Kidney epithelial cell (primary cell): ENCODE results near the gene CDH1. TPM values are rescaled to one million over a fixed set of nuclear protein-coding genes. Genes with fewer than 3 reads are reported as not detected.

Experiments used
- DNase-seq: peaks from one replicate; pipeline ENCODE4 v3.0.0-alpha.2; 2010; ENCODE audit warnings: low read depth
- H3K27me3 ChIP-seq: 2 replicates; pipeline ENCODE4 v1.6.0; 2011; ENCODE audit warnings: low read length; ENCODE audit not compliant: control insufficient read depth, insufficient read depth
- H3K36me3 ChIP-seq: 2 replicates; pipeline ENCODE4 v1.5.1; 2011; ENCODE audit warnings: low read length; ENCODE audit not compliant: control insufficient read depth, insufficient read depth
- H3K4me3 ChIP-seq: 2 replicates; pipeline ENCODE4 v1.5.1; 2011; ENCODE audit warnings: low read depth, mild to moderate bottlenecking, control low read depth, low read length
- total RNA-seq: library from RNA; depleted of rRNA; stranded (reverse); fragments of >200 nt; gene quantifications from 2 replicates; pipeline ENCODE4 v1.2.3, GENCODE V29; 2015
- TF ChIP-seq, protein P1 (sequence below): IDR thresholded peaks from 2 replicates; pipeline ENCODE4 v1.5.1; 2011; ENCODE audit warnings: mild to moderate bottlenecking, moderate library complexity, low read length, control low read depth, inconsistent platforms; ENCODE audit not compliant: insufficient read depth, poor library complexity, severe bottlenecking

CDH1 gene
- total RNA-seq, 1 donor from 2014 or later = 85.8 TPM

GRCh38 chr16:68732741-68733399 is 4.2 kb upstream of the CDH1 start:
- no peak overlapping the region for H3K4me3 ChIP-seq
- TF ChIP-seq, protein P1, sequence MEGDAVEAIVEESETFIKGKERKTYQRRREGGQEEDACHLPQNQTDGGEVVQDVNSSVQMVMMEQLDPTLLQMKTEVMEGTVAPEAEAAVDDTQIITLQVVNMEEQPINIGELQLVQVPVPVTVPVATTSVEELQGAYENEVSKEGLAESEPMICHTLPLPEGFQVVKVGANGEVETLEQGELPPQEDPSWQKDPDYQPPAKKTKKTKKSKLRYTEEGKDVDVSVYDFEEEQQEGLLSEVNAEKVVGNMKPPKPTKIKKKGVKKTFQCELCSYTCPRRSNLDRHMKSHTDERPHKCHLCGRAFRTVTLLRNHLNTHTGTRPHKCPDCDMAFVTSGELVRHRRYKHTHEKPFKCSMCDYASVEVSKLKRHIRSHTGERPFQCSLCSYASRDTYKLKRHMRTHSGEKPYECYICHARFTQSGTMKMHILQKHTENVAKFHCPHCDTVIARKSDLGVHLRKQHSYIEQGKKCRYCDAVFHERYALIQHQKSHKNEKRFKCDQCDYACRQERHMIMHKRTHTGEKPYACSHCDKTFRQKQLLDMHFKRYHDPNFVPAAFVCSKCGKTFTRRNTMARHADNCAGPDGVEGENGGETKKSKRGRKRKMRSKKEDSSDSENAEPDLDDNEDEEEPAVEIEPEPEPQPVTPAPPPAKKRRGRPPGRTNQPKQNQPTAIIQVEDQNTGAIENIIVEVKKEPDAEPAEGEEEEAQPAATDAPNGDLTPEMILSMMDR = no peak
- H3K36me3 ChIP-seq = no peaks in the 10 kb centered on the region
- no peak for DNase-seq
- peaks cover 11% of the 10 kb centered on the region for H3K27me3 ChIP-seq

- TF ChIP-seq, protein P1 = no peak
- Histone ChIP-seq H3K36me3 (no peaks in the 10 kb centered on the region), H3K4me3 (no peak overlapping the region), H3K27me3 (peaks cover 14% of the 10 kb centered on the region)
- no peak for DNase-seq
Measured at GRCh38 chr16:68733570-68733969, 3.5 kb upstream of the CDH1 start.

- Histone ChIP-seq H3K36me3 (no peaks in the 10 kb centered on the region), H3K4me3 (no peak overlapping the region), H3K27me3 (peaks cover 14% of the 10 kb centered on the region)
- TF ChIP-seq, protein P1 = no peak
- DNase-seq = no peak
Measured at GRCh38 chr16:68734782-68735181, 2.3 kb upstream of the CDH1 start.

DNA sequence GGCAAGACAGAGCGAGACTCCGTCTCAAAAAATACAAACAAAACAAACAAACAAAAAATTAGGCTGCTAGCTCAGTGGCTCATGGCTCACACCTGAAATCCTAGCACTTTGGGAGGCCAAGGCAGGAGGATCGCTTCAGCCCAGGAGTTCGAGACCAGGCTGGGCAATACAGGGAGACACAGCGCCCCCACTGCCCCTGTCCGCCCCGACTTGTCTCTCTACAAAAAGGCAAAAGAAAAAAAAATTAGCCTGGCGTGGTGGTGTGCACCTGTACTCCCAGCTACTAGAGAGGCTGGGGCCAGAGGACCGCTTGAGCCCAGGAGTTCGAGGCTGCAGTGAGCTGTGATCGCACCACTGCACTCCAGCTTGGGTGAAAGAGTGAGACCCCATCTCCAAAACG is 531 bp upstream of the CDH1 start:
- TF ChIP-seq, protein P1 = no peak
- no peak for DNase-seq
- H3K27me3 ChIP-seq = peaks cover 14% of the 10 kb centered on the region

DNA sequence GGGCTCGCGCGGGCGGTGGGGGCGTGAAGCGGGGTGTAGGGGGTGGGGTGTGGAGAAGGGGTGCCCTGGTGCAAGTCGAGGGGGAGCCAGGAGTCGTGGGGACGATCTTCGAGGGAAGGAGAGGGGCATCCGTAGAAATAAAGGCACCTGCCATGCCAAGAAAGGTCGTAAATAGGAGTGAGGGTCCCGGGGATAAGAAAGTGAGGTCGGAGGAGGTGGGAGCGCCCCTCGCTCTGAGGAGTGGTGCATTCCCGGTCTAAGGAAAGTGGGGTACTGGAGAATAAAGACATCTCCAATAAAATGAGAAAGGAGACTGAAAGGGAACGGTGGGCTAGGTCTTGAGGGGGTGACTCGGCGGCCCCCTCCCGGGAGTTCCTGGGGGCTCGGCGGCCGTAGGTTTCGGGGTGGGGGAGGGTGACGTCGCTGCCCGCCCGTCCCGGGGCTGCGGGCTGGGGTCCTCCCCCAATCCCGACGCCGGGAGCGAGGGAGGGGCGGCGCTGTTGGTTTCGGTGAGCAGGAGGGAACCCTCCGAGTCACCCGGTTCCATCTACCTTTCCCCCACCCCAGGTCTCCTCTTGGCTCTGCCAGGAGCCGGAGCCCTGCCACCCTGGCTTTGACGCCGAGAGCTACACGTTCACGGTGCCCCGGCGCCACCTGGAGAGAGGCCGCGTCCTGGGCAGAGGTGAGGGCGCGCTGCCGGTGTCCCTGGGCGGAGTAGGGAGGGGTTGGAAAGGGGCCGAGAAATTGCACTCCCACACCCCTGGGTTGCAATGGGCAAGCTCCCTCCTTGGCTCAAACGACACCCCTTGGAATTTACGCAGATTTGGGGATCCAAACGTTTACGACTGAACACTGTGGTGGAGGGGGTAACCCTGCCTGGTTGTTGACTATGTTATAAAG is 888 bp downstream of the CDH1 start:
- Histone ChIP-seq H3K27me3 (peaks cover 14% of the 10 kb centered on the region), H3K4me3 (peak overlapping the region; percentile 47), H3K36me3 (no peaks in the 10 kb centered on the region)
- TF ChIP-seq, protein P1 = peak; percentile 22
- no peak for DNase-seq

More for the DNA sequence above, 531 bp upstream of the CDH1 start:
- Histone ChIP-seq H3K4me3 (no peak overlapping the region), H3K36me3 (no peaks in the 10 kb centered on the region)
